Medulla oblongata (tissue), 1 donor: ENCODE data around the gene RCC2.

Experiments
- DNase-seq: peaks from one replicate; pipeline ENCODE4 v3.0.0-alpha.2; 2015; ENCODE audit errors: extremely low spot score

The RCC2 gene

DNA sequence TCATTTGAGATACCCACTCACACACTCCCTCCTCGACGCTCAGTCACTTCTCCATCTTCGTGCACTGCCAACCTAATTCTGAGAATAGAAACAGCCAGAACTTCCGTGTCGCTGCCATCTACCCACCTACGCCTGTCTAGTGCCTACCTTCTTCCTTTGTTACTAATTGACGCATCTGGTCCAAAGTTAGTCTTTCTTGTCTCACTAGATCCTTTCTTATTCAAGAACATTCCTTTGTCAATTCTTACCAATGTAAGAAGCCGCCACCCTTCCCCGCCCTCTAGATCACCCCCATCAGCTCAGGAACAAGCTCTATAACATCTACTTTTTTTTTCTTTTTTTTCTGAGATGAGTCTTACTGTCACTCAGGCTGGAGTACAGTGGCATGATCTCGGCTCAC, 63.8 kb downstream of the RCC2 start:
- no peak for DNase-seq

GRCh38 chr1:17372955-17373354, 66.5 kb downstream of the RCC2 start:
- no peak for DNase-seq

GRCh38 chr1:17371896-17372295, 67.6 kb downstream of the RCC2 start, which contains the start of gene PADI6:
TSS of gene PADI6 (plus strand) at chr1:17372196. CDS start at chr1:17372246, 50 bp downstream.
- no peak for DNase-seq

- no peak for DNase-seq
These were observed 68.9 kb downstream of the RCC2 start for GRCh38 chr1:17370618-17371017.

GRCh38 chr1:17369466-17369865, 70.0 kb downstream of the RCC2 start:
- DNase-seq, result no peak

DNA sequence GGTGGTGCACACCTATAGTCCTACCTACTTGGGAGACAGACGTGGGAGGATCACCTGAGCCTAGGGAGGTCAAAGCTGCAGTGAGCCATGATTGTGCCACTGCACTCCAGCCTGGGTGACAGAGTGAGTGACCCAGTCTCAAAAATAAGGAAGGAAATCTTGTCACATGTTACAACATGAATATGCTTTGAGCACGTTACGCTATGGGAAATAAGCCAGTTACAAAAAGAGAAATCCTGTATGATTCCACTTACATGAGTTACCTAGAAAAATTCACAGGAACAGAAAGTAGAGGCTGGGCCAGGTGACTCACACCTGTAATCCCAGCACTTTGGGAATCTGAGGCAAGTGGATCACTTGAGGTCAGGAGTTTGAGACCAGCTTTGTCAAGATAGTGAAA, 74.2 kb downstream of the RCC2 start:
- DNase-seq, result peak; percentile 8

DNA sequence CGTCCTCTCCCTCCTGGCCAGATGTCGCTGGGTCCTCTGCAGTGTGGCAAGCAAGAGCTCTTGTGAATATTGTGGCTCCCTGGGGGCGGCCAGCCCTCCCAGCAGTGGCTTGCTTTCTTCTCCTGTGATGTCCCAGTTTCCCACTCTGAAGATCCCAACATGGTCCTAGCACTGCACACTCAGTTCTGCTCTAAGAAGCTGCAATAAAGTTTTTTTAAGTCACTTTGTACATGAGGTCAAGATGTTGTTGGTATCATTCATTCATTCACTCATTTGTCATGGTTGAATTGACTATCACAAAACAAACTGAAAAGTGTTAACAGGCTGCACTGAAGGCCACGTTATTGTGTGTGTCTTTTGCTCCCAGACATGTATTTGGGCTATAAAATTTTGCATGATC, 75.7 kb downstream of the RCC2 start:
- DNase-seq, result no peak

DNA sequence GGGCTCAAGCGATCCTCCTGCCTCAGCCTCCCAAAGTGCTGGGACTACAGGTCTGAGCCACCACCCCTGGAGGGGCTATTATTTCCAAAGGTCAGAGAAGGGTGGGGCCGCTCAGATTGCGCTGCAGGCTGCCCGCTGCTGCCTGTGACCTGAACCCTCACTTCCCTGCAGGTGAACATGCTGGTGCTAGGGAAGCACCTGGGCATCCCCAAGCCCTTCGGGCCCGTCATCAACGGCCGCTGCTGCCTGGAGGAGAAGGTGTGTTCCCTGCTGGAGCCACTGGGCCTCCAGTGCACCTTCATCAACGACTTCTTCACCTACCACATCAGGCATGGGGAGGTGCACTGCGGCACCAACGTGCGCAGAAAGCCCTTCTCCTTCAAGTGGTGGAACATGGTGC, 76.1 kb downstream of the RCC2 start:
- DNase-seq, result no peak

GRCh38 chr1:17361687-17362086, 77.8 kb downstream of the RCC2 start:
- DNase-seq, result no peak

DNA sequence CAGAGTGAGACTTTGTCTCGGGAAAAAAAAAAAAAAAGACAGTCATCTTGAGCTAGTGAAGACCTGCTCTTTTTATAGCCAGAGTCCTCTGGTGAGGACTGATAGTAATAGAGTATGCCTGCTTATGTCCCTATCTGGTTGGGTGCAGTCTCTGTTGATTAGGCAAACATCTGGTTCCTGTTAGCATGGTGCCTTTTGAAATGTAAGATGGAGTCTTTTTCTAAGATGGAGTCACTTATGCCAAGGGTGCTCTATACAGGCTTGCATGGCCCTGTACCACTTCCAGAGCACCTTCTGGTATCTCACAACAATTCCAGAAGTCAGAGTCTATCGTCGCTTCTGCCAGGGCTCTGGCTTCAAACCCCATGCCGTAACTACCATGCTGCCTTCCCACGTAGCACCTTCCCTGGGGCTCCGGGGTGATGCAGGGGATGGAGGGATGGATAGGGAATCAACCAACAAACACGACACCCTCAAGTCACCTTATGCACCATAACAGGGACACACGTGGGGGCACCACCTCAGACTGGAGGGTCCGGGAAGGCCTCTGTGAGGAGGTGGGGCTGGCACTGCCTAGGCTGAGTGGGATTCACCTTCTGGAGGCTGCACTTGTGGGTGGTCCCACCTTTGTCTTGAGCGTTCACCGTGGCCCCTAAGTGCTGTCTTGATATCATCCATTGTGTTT, 79.1 kb downstream of the RCC2 start:
- no peak for DNase-seq

GRCh38 chr1:17359808-17360207, 79.7 kb downstream of the RCC2 start:
- no peak for DNase-seq

- DNase-seq, result no peak
These were observed 80.4 kb downstream of the RCC2 start for GRCh38 chr1:17359031-17359430.

DNA sequence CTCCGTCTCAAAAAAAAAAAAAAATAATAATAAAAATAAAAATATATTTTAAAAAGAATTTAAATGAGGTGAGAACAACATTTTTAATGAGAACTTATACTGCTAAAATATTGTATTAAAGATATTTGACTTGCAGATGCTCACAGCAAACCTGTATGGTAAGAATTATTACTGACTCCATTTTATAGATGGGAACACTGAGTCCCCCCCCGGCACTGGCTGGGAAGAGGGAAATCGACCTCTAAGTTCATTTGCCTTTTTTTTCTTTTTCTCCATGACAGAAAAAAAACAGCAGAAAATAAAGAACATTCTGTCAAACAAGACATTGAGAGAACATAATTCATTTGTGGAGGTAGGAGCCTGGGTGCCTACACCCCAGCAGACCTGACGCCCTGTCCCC, 80.9 kb downstream of the RCC2 start:
- no peak for DNase-seq
